Fibroblast of villous mesenchyme (primary cell): ENCODE results near the gene BMERB1. TPM values are rescaled to one million over a fixed set of nuclear protein-coding genes. Genes with fewer than 3 reads are reported as not detected.

Source experiments
- DNase-seq: peaks from one replicate; pipeline ENCODE4 v3.0.0-alpha.2; 2010; ENCODE audit warnings: low read depth
- H3K4me3 ChIP-seq: 2 replicates; pipeline ENCODE4 v1.5.1; 2011; ENCODE audit warnings: low read depth, mild to moderate bottlenecking, low read length
- CTCF ChIP-seq: IDR thresholded peaks from 2 replicates; pipeline ENCODE4 v1.5.1; 2012; ENCODE audit warnings: low read depth, mild to moderate bottlenecking, low read length; ENCODE audit not compliant: insufficient read depth
- total RNA-seq: library from RNA; depleted of rRNA; stranded (reverse); fragments of >200 nt; gene quantifications from 2 replicates; pipeline ENCODE4 v1.2.3, GENCODE V29; 2012

The BMERB1 gene
- total RNA-seq, 1 donor = 44.0 TPM

GRCh38 chr16:15574614-15574948 lies 140.2 kb downstream of the BMERB1 start:
- no peak overlapping the region for H3K4me3 ChIP-seq
- TF ChIP-seq CTCF = no peak
- DNase-seq = no peak

GRCh38 chr16:15575293-15576049 lies 141.1 kb downstream of the BMERB1 start:
- no peak for DNase-seq
- no peak for TF ChIP-seq CTCF

GRCh38 chr16:15576960-15577958 lies 142.9 kb downstream of the BMERB1 start:
- no peak for DNase-seq
- no peak overlapping the region for H3K4me3 ChIP-seq
- TF ChIP-seq CTCF = no peak

More at GRCh38 chr16:15575293-15576049, 141.1 kb downstream of the BMERB1 start:
- no peak overlapping the region for H3K4me3 ChIP-seq

- H3K4me3 ChIP-seq = no peak overlapping the region
- DNase-seq = no peak
- TF ChIP-seq CTCF = no peak
Measured at GRCh38 chr16:15578824-15579223, 144.4 kb downstream of the BMERB1 start.

GRCh38 chr16:15581127-15581815 lies 146.9 kb downstream of the BMERB1 start:
- no peak overlapping the region for H3K4me3 ChIP-seq
- DNase-seq = no peak
- TF ChIP-seq CTCF = no peak

GRCh38 chr16:15583526-15583925 lies 149.1 kb downstream of the BMERB1 start:
- DNase-seq = no peak
- H3K4me3 ChIP-seq = no peak overlapping the region
- TF ChIP-seq CTCF = no peak
